Peyer's patch (tissue), 4 donors: ENCODE measurements around the gene BECN2.

Experiments used
- POLR2A ChIP-seq, 2 donors: fragments of 450-650 bp; IDR thresholded peaks; one replicate each; pipeline ENCODE4 v1.5.1; 2017; ENCODE audit warnings: antibody characterized with exemption in 2 of 2, mild to moderate bottlenecking in 2 of 2, moderate library complexity in 2 of 2
- TF ChIP-seq, protein P1 (sequence below), 6 experiments: fragments of 450-650 bp in 4 of 6; fragments of 200-600 bp in 2 of 6; sonication (generic) in 1 of 6; IDR thresholded peaks; one replicate each; pipeline ENCODE4 v1.5.1; 2017 to 2019; ENCODE audit warnings: antibody characterized with exemption in 6 of 6, mild to moderate bottlenecking in 3 of 6, moderate library complexity in 1 of 6

DNA sequence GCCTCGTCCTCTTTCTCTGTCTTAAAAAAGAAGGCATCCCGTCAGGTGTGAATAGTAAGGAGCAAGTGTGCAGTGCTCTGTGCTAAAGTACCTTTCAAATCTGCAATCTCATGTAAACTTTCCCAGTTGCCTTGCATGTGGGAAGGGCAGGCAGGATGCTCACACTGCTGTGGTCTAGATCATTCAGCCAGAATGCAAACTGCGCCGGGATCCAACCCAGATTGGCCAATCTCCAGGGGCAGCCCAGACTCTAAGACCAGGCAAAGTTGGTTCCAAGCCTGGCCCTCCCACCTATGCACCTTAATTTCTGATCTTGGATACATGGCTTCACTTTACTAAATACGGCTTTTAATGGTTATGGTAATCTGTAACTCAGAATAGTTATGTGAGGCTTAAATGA is 44.5 kb downstream of the BECN2 start:
- TF ChIP-seq, protein P1, sequence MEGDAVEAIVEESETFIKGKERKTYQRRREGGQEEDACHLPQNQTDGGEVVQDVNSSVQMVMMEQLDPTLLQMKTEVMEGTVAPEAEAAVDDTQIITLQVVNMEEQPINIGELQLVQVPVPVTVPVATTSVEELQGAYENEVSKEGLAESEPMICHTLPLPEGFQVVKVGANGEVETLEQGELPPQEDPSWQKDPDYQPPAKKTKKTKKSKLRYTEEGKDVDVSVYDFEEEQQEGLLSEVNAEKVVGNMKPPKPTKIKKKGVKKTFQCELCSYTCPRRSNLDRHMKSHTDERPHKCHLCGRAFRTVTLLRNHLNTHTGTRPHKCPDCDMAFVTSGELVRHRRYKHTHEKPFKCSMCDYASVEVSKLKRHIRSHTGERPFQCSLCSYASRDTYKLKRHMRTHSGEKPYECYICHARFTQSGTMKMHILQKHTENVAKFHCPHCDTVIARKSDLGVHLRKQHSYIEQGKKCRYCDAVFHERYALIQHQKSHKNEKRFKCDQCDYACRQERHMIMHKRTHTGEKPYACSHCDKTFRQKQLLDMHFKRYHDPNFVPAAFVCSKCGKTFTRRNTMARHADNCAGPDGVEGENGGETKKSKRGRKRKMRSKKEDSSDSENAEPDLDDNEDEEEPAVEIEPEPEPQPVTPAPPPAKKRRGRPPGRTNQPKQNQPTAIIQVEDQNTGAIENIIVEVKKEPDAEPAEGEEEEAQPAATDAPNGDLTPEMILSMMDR (IDR thresholded peaks at IDR 0.05): no peak
- no peak for TF ChIP-seq POLR2A (IDR thresholded peaks at IDR 0.05)
